Gastrocnemius medialis (tissue), 4 donors: Measurements from ENCODE around the gene ZKSCAN5. TPM values are rescaled to one million over a fixed set of nuclear protein-coding genes. Genes with fewer than 3 reads are reported as not detected.
"Not testable (repeated sequence)": the region's sequence is repeated elsewhere in the genome, so short reads cannot be mapped to it uniquely, and the experiment has no call there.

Experiments used
- ATAC-seq, 2 donors: fragments of 150-250 bp; one replicate each; pipeline ENCODE4 v1.9.1; 2016
- DNase-seq, 2 donors: peaks; one replicate each; pipeline ENCODE4 v3.0.0-alpha.2; 2019
- H3K27ac ChIP-seq, 4 donors: fragments of 200-600 bp; sonication (generic); 1 replicate in 1 of 4; 2 replicates in 3 of 4; pipeline ENCODE4 v1.5.1; 2016 to 2018; ENCODE audit warnings: mild to moderate bottlenecking in 2 of 4, moderate library complexity in 1 of 4
- H3K27me3 ChIP-seq, 3 donors: fragments of 200-600 bp; sonication (generic) in 2 of 3; 1 replicate in 1 of 3; 2 replicates in 2 of 3; pipeline versions ENCODE4 v1.5.1 to v1.6.0; 2016 to 2019; ENCODE audit warnings: mild to moderate bottlenecking in 1 of 3, moderate library complexity in 1 of 3
- H3K36me3 ChIP-seq, 2 donors: fragments of 200-600 bp; sonication (generic) in 1 of 2; one replicate each; pipeline ENCODE4 v1.5.1; 2017 to 2018
- H3K4me1 ChIP-seq, 2 donors: fragments of 200-600 bp; sonication (generic) in 1 of 2; one replicate each; pipeline ENCODE4 v1.5.1; 2016 to 2017; ENCODE audit warnings: mild to moderate bottlenecking in 2 of 2
- H3K4me3 ChIP-seq, 4 donors: fragments of 200-600 bp; sonication (generic) in 3 of 4; 1 replicate in 1 of 4; 2 replicates in 3 of 4; pipeline ENCODE4 v1.5.1; 2016 to 2019; ENCODE audit warnings: mild to moderate bottlenecking in 2 of 4
- H3K9me3 ChIP-seq, 3 donors: fragments of 200-600 bp; sonication (generic) in 2 of 3; 1 replicate in 1 of 3; 2 replicates in 2 of 3; pipeline ENCODE4 v1.5.1; 2016 to 2019
- CTCF ChIP-seq, 5 experiments: fragments of 450-650 bp in 3 of 5; fragments of 200-600 bp in 2 of 5; sonication (generic) in 2 of 5; IDR thresholded peaks in 4 of 5; conservative IDR thresholded peaks in 1 of 5; 1 replicate in 4 of 5; 2 replicates in 1 of 5; pipeline ENCODE4 v1.5.1; 2016 to 2019; ENCODE audit warnings: antibody characterized with exemption in 5 of 5, mild to moderate bottlenecking in 3 of 5, moderate library complexity in 3 of 5
- POLR2A ChIP-seq, 2 donors: fragments of 450-650 bp; IDR thresholded peaks; one replicate each; pipeline ENCODE4 v1.6.1; 2017; ENCODE audit warnings: antibody characterized with exemption in 2 of 2, mild to moderate bottlenecking in 2 of 2, moderate library complexity in 2 of 2
- in situ Hi-C, 4 donors: fragments of 200-750 bp; cut with MboI; loops; one replicate each; pipeline versions ENCODE4 v1.15.0 to v1.8.0; 2017; ENCODE audit warnings: low sequenced_read_pairs in 4 of 4
- intact Hi-C: fragments of 100-400 bp; cut with DNase I; formaldehyde crosslinking; loops from one replicate; pipeline ENCODE4 v1.15.1; 2023; ENCODE audit warnings: low total_unique reads
- total RNA-seq, 4 donors: library from RNA; depleted of rRNA; stranded (reverse); fragments of >200 nt; gene quantifications; one replicate each; pipeline versions ENCODE4 v1.1.0 to v1.2.3, GENCODE V29; 2016

ZKSCAN5 gene
- total RNA-seq, 4 donors from 2014 or later, result 7.3 to 12.3 (median 10.5) TPM

GRCh38 chr7:99540542-99540941, 36.1 kb downstream of the ZKSCAN5 start:
- no peak for TF ChIP-seq CTCF (IDR thresholded peaks at IDR 0.05 in 4 of 5, conservative IDR thresholded peaks at IDR 0.05 in 1 of 5)
- no peak for TF ChIP-seq POLR2A (IDR thresholded peaks at IDR 0.05)
- H3K4me3 ChIP-seq, result no peak overlapping the region
- intact Hi-C loops, result no loop called here
- peaks cover 4 to 26% (median 6%) of the 10 kb centered on the region in 3 donors for H3K9me3 ChIP-seq
- ATAC-seq, result no peak
- peaks cover 0 to 4% of the 10 kb centered on the region in 2 donors for H3K36me3 ChIP-seq
- no peak overlapping the region for H3K27ac ChIP-seq
- no peak for DNase-seq
- no peaks in the 10 kb centered on the region for H3K4me1 ChIP-seq
- in situ Hi-C loops, result no loop called here
- H3K27me3 ChIP-seq, result no peaks in the 10 kb centered on the region

- no peak for DNase-seq
- peaks cover 0 to 4% of the 10 kb centered on the region in 2 donors for H3K36me3 ChIP-seq
- no peaks in the 10 kb centered on the region for H3K27me3 ChIP-seq
- no peak overlapping the region for H3K27ac ChIP-seq
- no peaks in the 10 kb centered on the region for H3K4me1 ChIP-seq
- H3K9me3 ChIP-seq, result peaks cover 4 to 26% (median 6%) of the 10 kb centered on the region in 3 donors
- TF ChIP-seq CTCF (IDR thresholded peaks at IDR 0.05 in 4 of 5, conservative IDR thresholded peaks at IDR 0.05 in 1 of 5) (no peak), POLR2A (IDR thresholded peaks at IDR 0.05) (no peak)
- no peak overlapping the region for H3K4me3 ChIP-seq
- intact Hi-C loops (no loop called here), in situ Hi-C loops (no loop called here)
- ATAC-seq, result no peak
Measured at GRCh38 chr7:99541212-99541611, 36.8 kb downstream of the ZKSCAN5 start.

GRCh38 chr7:99543081-99543671, 38.7 kb downstream of the ZKSCAN5 start:
- intact Hi-C loops (no loop called here), in situ Hi-C loops (no loop called here)
- DNase-seq (no peak), ATAC-seq (no peak)
- TF ChIP-seq CTCF (IDR thresholded peaks at IDR 0.05 in 4 of 5, conservative IDR thresholded peaks at IDR 0.05 in 1 of 5), result no peak
- TF ChIP-seq POLR2A (IDR thresholded peaks at IDR 0.05), result no peak
- Histone ChIP-seq H3K4me3 (no peak overlapping the region), H3K27me3 (no peaks in the 10 kb centered on the region), H3K27ac (no peak overlapping the region), H3K9me3 (peaks cover 4 to 26% (median 6%) of the 10 kb centered on the region in 3 donors), H3K4me1 (no peaks in the 10 kb centered on the region), H3K36me3 (peaks cover 0 to 18% of the 10 kb centered on the region in 2 donors)

GRCh38 chr7:99543916-99544315, 39.5 kb downstream of the ZKSCAN5 start:
- no peaks in the 10 kb centered on the region for H3K4me1 ChIP-seq
- intact Hi-C loops, result no loop called here
- H3K27ac ChIP-seq, result no peak overlapping the region
- DNase-seq, result no peak
- peaks cover 0 to 23% of the 10 kb centered on the region in 2 donors for H3K36me3 ChIP-seq
- no peak overlapping the region for H3K4me3 ChIP-seq
- in situ Hi-C loops, result no loop called here
- TF ChIP-seq POLR2A (IDR thresholded peaks at IDR 0.05) (no peak), CTCF (IDR thresholded peaks at IDR 0.05 in 4 of 5, conservative IDR thresholded peaks at IDR 0.05 in 1 of 5) (no peak)
- H3K9me3 ChIP-seq, result peaks cover 4 to 21% (median 6%) of the 10 kb centered on the region in 3 donors
- H3K27me3 ChIP-seq, result no peaks in the 10 kb centered on the region
- no peak for ATAC-seq

- intact Hi-C loops, DNase-seq, in situ Hi-C loops, H3K27me3 ChIP-seq, H3K27ac ChIP-seq, H3K4me1 ChIP-seq, ATAC-seq, H3K9me3 ChIP-seq, H3K4me3 ChIP-seq: not testable (repeated sequence)
- H3K36me3 ChIP-seq, result peaks cover 0 to 21% of the 10 kb centered on the region in 2 donors
Measured at GRCh38 chr7:99545308-99545707, 40.8 kb downstream of the ZKSCAN5 start.

GRCh38 chr7:99549545-99549944, 45.1 kb downstream of the ZKSCAN5 start:
- ATAC-seq, DNase-seq, H3K27ac ChIP-seq, in situ Hi-C loops, H3K4me3 ChIP-seq, H3K9me3 ChIP-seq, H3K27me3 ChIP-seq, intact Hi-C loops: not testable (repeated sequence)
- Histone ChIP-seq H3K4me1 (peaks cover 14% of the 10 kb centered on the region in 2 donors), H3K36me3 (peaks cover 0 to 23% of the 10 kb centered on the region in 2 donors)
